NCI-H1105 (cell line): ENCODE data around the gene AAMDC.
A peak's percentile ranks its signal among the peaks of the same experiment; 100 is the strongest.
"Not testable (repeated sequence)": the region's sequence is repeated elsewhere in the genome, so short reads cannot be mapped to it uniquely, and the experiment has no call there.

Experiments
- DNase-seq: peaks from one replicate; lab custom pipeline; 2025; lab: John Stamatoyannopoulos, UW

The AAMDC gene

DNA sequence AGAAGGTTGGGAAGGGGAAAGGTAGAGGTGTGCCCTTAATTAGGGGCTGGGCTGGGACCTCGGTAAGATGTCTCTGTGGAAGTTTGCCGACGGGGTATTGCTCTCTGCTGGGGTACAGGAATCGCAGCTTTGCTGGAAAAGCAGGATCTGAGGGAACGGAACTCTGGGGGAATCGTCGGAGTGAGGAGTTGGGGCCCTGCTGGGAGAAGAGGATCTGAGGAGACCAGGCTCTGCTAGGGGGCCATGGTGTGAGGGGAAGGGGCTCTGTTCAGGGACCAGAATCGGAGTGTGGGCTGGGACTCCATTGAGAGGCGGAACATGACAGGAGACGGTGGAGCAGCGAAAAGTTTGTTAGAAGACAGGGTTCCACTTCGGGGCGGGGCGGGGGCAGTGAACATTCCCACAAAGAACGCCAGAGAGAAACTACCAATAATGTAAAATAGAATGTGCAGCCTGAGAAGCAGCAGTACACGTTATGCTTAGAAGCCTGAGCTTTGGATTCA, 456 bp downstream of the AAMDC start:
- peak; percentile 44 for DNase-seq

DNA sequence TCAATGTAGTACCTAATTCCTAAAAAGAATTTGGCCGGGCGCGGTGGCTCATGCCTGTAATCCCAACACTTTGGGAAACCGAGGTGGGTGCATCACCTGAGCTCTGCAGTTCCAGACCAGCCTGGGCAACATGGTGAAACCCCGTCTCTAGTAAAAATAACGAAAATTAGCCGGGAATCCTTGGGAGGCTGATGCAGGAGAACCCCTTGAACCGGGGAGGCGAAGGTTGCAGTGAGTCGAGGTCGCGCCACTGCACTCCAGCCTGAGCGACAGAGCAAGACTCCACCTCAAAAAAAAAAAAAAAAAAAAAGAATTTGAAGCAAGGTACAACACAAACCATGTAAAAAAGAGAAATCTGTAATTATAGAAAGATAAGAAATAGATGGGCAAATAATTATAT, 1.2 kb downstream of the AAMDC start:
- not testable (repeated sequence) for DNase-seq

DNA sequence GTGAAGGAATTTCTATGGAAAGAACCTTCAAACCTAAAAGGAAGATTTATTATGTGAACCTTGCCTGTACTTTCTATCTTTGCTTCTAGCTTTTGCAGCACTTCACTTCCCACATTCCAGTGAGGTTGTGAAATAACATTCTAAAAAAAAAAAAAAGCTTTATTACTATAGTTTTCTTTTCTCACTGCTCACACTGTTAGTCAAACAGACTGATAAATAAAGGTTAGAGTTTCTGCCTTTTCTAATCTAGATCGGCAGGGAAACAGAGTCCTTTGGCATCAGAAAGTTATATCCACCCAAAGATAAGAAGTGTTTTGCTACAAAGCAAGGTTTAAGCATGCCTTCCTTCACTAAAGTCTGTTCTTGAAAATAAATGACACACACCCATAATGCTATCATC, 2.8 kb downstream of the AAMDC start:
- DNase-seq: no peak

- DNase-seq: no peak
Measured at GRCh38 chr11:77828926-77829325, 8.0 kb downstream of the AAMDC start.

DNA sequence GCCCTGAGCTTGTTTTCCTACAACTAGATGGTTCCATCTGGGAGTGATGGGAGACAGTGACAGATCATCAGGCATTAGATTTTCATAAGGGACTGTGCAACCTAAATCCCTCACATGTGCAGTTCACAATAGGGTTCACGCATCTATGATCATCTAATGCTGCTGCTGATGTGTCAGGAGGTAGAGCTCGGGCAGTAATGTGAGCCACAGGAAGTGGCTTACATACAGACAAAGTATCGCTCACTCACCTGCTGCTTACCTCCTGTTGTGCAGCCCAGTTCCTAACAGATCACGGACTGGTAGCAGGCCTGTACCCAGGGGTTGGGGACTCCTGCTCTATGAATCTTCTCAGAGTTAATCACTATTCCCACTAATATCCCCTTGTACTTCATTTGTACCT, 12.4 kb downstream of the AAMDC start:
- DNase-seq: no peak

DNA sequence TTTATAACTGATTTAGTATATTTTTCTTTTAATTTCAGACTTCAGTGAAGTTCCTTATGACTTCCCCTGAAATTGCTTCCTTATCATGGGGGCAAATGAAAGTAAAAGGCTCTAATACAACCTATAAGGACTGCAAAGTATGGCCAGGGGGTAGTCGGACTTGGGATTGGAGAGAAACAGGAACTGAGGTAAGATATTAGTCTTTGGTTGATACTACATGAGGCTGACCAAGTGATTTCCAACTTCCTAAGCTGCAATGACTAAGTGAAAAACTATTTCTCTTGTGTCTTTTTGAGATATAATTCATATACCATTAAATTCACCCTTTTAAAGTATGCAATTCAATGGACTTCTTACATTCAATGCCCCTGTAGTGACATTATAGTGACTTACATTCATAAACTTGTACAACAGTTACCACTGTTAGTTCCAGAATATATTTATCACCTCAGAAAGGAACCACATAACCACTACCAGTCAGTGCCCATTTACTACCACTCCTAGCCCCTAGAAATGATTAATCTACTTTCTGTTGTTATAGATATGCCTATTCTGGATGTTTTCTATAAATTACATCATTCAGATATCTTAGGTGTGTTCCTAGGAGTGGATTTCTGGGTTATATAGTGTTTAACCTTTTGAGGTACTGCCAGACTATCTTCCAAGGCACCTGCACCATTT, 21.6 kb downstream of the AAMDC start:
- DNase-seq: no peak

- not testable (repeated sequence) for DNase-seq
Measured at GRCh38 chr11:77843700-77844099, 22.8 kb downstream of the AAMDC start.

- DNase-seq: no peak
Measured at GRCh38 chr11:77851503-77851902, 30.6 kb downstream of the AAMDC start.

DNA sequence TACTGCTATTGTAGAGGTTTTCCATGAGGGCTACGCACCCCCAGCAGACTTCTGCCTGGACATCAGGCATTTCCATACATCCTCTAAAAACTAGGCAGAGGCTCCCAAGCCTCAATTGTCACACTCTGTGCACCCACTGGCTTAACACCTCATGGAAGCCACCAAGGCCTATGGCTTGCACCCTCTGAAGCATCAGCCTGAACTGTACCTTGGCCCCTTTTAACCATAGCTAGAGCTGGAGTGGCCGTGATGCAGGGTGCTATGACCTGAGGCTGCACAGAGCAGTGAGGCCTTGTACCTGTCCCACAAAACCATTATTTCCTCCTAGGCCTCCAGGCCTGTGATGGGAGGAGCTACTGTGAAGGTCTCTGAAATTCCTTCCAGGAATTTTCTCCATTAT, 33.9 kb downstream of the AAMDC start:
- DNase-seq: no peak

GRCh38 chr11:77857906-77858457, 37.0 kb downstream of the AAMDC start:
- not testable (repeated sequence) for DNase-seq

GRCh38 chr11:77861444-77861843, 40.5 kb downstream of the AAMDC start:
- not testable (repeated sequence) for DNase-seq

- no peak for DNase-seq
Measured at GRCh38 chr11:77865805-77866204, 44.9 kb downstream of the AAMDC start.

- no peak for DNase-seq
Measured at GRCh38 chr11:77866336-77866735, 45.4 kb downstream of the AAMDC start.

- DNase-seq: no peak
Measured at GRCh38 chr11:77868744-77869143, 47.8 kb downstream of the AAMDC start.

- no peak for DNase-seq
Measured at GRCh38 chr11:77871855-77872254, 50.9 kb downstream of the AAMDC start.

GRCh38 chr11:77873345-77873744, 52.4 kb downstream of the AAMDC start:
- DNase-seq: no peak

DNA sequence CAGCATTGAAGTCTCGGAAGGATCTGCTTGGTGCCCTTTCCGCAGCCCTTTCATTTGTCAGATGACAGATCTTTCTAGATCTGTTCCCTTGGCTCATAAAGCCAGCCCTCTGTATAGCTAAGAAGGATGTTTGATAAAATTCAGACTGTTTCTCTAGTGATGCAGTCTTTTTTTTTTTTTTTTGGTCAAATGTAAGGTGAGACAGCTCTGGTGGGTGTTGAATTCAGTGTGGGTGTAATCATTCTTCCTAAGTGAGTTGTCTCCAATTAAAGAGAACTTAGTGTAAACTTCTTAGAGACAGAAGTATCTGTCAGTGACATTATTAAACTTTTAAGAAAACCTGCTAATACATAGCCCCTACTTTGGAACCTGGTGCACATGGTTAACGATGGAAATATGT, 53.3 kb downstream of the AAMDC start:
- no peak for DNase-seq

- DNase-seq: no peak
Measured at GRCh38 chr11:77876045-77876444, 55.1 kb downstream of the AAMDC start.

DNA sequence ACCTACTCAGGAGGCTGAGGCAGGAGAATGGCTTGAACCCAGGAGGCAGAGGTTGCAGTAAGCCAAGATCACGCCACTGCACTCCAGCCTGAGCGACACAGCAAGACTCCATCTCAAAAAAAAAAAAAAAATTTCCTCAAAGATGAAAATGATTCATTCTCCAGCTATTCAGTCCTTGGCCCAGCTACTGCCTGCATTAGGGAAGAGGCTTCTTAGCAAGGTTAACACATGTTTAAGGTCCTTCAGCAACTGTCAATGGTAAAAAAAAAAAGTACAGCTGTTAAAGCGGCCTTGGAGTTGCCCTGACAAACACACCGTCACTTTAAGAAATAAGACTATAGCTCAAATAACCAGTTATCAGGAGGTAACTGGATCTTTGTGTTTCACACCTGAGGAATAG, 57.3 kb downstream of the AAMDC start:
- not testable (repeated sequence) for DNase-seq

DNA sequence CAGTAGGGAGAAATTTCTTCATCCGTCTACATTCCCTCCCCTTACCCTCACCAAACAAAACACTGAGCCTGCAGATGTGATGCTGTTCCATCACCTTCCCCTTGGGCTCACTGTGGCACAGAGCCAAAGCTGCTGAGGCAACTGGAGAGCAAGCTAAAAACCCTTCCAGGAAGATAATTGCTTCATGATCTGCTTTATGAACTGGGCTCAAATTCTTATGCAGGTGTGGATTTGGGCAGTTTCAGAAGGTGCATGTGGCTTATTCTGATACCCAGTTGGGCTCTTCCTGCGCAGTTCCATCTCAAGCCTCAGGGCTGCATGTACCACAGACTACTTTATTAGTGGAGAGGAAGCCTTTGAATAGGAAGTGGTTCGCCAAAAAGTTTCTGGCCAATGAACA, 58.3 kb downstream of the AAMDC start:
- DNase-seq: peak; percentile 44

DNA sequence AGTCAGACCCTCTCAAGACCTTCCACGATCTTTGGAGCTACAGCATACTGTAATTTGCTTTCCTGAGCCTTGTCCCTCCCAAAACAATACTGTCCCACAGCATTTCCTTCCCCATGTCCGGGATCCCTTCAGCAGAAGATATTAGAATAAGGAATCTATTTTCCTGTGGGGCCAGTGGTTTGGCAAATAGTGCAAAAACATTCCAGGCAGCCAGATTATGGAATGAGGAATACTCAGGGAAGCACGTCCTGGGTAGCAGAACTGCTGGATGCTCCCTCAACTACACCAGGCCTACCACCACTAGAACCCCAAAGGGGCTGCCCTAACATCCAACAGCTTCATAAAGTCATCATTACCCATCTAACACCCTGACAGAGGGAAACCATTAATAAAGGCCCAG, 61.5 kb downstream of the AAMDC start:
- no peak for DNase-seq

DNA sequence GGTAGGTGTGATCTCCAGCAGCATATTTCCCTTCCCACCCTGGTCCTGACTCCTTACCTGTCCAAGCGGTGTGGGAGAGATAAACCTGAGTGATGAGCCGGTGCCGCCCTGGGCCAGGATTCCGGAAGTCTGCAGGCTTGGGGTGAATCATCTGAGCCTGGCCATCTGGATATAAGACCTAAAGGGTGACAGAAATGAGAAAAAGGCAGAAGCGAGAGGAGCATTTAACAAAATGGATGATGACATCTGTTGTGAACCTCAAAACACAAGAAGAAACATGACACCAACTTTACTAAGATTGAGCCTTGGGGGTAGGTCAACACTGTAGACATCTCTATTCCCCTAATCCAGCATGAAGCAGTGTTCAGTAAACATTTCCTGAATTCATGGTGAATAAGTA, 62.8 kb downstream of the AAMDC start:
- no peak for DNase-seq

- no peak for DNase-seq
Measured at GRCh38 chr11:77884186-77884828, 63.4 kb downstream of the AAMDC start.

- DNase-seq: no peak
Measured at GRCh38 chr11:77884829-77885190, 63.9 kb downstream of the AAMDC start.
